Measurements from ENCODE around the gene HOXB3. TPM values are rescaled to one million over a fixed set of nuclear protein-coding genes. Genes with fewer than 3 reads are reported as not detected.

HOXB3 gene
- total RNA-seq, 4 donors from 2014 or later = 25.7 to 57.1 (median 34.9) TPM

- Histone ChIP-seq H3K27ac (peak overlapping the region; percentile 89 to 95 (median 92)), H3K4me1 (peaks cover 9 to 76% (median 57%) of the 10 kb centered on the region in 4 donors), H3K4me3 (peak overlapping the region; percentile 38 to 64 (median 48)), H3K9me3 (no peaks in the 10 kb centered on the region), H3K27me3 (peaks cover 3% of the 10 kb centered on the region), H3K36me3 (no peaks in the 10 kb centered on the region)
- intact Hi-C loops (cut with DNase I; ENCODE audit: low total_unique reads) (no loop called here), in situ Hi-C loops (cut with MboI; ENCODE audit: low pct_ligation_motif_present in 1 of 4, low pct_unique_long_range_greater_than_20kb in 1 of 4, low sequenced_read_pairs in 3 of 4) (no loop called here)
- TF ChIP-seq EP300 (IDR thresholded peaks at IDR 0.05; ENCODE audit: low read depth) (no peak), POLR2A (IDR thresholded peaks at IDR 0.05) (no peak), CTCF (IDR thresholded peaks at IDR 0.05) (no peak), POLR2AphosphoS5 (IDR thresholded peaks at IDR 0.05) (no peak)
- no peak for DNase-seq
- WGBS, 2 donors (ENCODE audit: low coverage in 1 of 2) = 42 to 52% methylated on average over 11 to 34 of the region's 34 CpGs
These were observed 3.4 kb downstream of the HOXB3 start for GRCh38 chr17:48586355-48587258.

DNA sequence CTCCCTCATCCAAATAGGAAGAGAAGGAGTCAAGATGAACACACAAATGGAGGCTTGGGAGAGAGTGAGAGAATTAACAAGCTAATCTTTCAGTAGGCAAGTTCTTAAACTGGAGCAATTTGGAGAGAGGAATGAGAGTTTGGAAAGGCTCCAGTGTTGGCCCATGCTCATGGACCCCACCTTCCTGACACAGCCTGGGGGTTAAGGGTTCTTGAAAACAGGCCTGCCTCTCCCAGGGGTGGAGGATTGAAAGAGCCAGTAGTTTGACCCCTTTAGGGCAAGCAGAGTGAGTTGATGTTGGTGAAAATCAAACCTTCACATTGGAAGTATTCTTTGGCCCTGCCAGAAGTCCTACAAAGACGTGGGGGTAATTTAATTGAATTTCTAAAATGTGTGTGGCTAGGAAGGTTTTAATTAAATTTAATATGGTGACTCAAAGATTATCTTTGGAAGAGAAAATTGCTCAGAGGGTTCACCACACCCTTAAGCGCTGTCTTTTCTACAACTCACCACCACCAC, 5.8 kb downstream of the HOXB3 start:
- Histone ChIP-seq H3K27ac (peak overlapping the region; percentile 89 to 95 (median 92)), H3K9me3 (no peaks in the 10 kb centered on the region), H3K4me1 (peaks cover 9 to 84% (median 65%) of the 10 kb centered on the region in 4 donors), H3K27me3 (peaks cover 9% of the 10 kb centered on the region), H3K4me3 (peak overlapping the region in 1 of 4 donors; percentile 64), H3K36me3 (no peaks in the 10 kb centered on the region)
- no peak for TF ChIP-seq EP300 (IDR thresholded peaks at IDR 0.05; ENCODE audit: low read depth)
- TF ChIP-seq POLR2AphosphoS5 (IDR thresholded peaks at IDR 0.05) = no peak
- intact Hi-C loops (cut with DNase I; ENCODE audit: low total_unique reads) (no loop called here), in situ Hi-C loops (cut with MboI; ENCODE audit: low pct_ligation_motif_present in 1 of 4, low pct_unique_long_range_greater_than_20kb in 1 of 4, low sequenced_read_pairs in 3 of 4) (no loop called here)
- 38 to 41% methylated on average over 2 of the region's 2 CpGs for WGBS, 2 donors (ENCODE audit: low coverage in 1 of 2)
- DNase-seq = no peak

DNA sequence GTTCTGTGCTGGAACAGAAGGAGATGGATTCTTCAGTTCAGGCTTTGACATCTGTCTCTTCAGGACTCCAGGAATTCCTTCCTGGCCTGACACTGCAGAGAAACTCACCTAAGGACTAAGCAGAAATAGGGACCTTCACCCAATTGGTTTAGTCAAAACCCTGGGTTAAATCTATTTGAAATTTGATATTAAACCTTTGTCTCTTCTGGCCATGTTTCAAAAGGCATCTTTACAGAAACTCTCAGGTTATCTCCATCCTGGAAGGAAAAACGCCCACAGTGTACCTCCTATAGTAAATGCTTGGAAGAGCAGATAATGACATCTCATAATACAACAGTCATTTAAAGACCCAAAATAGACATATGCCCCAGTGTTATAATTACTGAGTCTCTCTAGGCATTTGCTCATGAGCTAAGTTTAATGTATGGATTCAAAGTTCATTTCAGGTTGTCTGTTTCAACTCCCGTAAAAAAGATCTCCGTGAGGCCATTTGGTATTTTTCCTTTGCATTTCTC, 6.3 kb downstream of the HOXB3 start:
- Histone ChIP-seq H3K27me3 (peaks cover 9% of the 10 kb centered on the region), H3K9me3 (no peaks in the 10 kb centered on the region), H3K27ac (peak overlapping the region; percentile 89 to 95 (median 92)), H3K36me3 (no peaks in the 10 kb centered on the region), H3K4me1 (peaks cover 9 to 87% (median 70%) of the 10 kb centered on the region in 4 donors), H3K4me3 (no peak overlapping the region)
- DNase-seq = no peak
- no peak for TF ChIP-seq POLR2A (IDR thresholded peaks at IDR 0.05)
- no peak for TF ChIP-seq CTCF (IDR thresholded peaks at IDR 0.05)
- no peak for TF ChIP-seq EP300 (IDR thresholded peaks at IDR 0.05; ENCODE audit: low read depth)
- TF ChIP-seq POLR2AphosphoS5 (IDR thresholded peaks at IDR 0.05) = no peak
- intact Hi-C loops (cut with DNase I; ENCODE audit: low total_unique reads) = no loop called here
- 53% methylated on average over 3 of the region's 3 CpGs; no CpG with 5 or more reads in 1 of the 2 donors for WGBS, 2 donors (ENCODE audit: low coverage in 1 of 2)
- in situ Hi-C loops (cut with MboI; ENCODE audit: low pct_ligation_motif_present in 1 of 4, low pct_unique_long_range_greater_than_20kb in 1 of 4, low sequenced_read_pairs in 3 of 4) = no loop called here

DNA sequence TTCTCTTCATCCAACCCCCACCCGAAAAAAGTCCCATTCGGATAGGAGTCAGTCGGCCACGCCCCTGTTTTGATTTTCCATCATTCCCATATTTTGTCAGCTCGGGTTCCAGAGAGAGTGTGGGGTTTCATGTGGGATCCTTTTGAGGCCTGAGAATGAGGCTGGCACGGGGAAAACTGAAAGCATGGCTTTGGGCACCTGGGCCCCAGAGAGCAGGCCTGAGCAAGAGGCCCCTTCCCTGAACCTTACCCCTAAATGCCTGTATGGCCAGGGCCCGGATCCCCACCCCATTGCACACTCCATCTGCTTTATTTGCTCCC, 7.3 kb downstream of the HOXB3 start:
- Histone ChIP-seq H3K4me1 (peaks cover 9 to 85% (median 76%) of the 10 kb centered on the region in 4 donors), H3K4me3 (peak overlapping the region in 2 of 4 donors; percentile 45 to 47), H3K36me3 (no peaks in the 10 kb centered on the region), H3K27ac (peak overlapping the region; percentile 89 to 95 (median 92)), H3K9me3 (no peaks in the 10 kb centered on the region), H3K27me3 (peaks cover 9% of the 10 kb centered on the region)
- 15 to 43% methylated on average over 5 to 7 of the region's 7 CpGs for WGBS, 2 donors (ENCODE audit: low coverage in 1 of 2)
- no peak for DNase-seq
- no peak for TF ChIP-seq POLR2A (IDR thresholded peaks at IDR 0.05)
- TF ChIP-seq EP300 (IDR thresholded peaks at IDR 0.05; ENCODE audit: low read depth) = no peak
- TF ChIP-seq CTCF (IDR thresholded peaks at IDR 0.05) = no peak
- no peak for TF ChIP-seq POLR2AphosphoS5 (IDR thresholded peaks at IDR 0.05)
- intact Hi-C loops (cut with DNase I; ENCODE audit: low total_unique reads) = no loop called here
- in situ Hi-C loops (cut with MboI; ENCODE audit: low pct_ligation_motif_present in 1 of 4, low pct_unique_long_range_greater_than_20kb in 1 of 4, low sequenced_read_pairs in 3 of 4) = no loop called here

Measured in transverse colon (tissue), 4 donors.